SU-DHL-6 (cell line): ENCODE measurements around the gene AUH.

Experiments used
- EZH2phosphoT487 ChIP-seq: fragments of 200-600 bp; sonication (generic), shearing (Covaris generic); conservative IDR thresholded peaks from 2 replicates; pipeline ENCODE4 v1.6.1; 2018; ENCODE audit warnings: mild to moderate bottlenecking, antibody characterized with exemption, low read length, moderate library complexity, mixed read lengths
- TF ChIP-seq, protein P1 (sequence below): fragments of 200-600 bp; sonication (generic); IDR thresholded peaks from one replicate; pipeline ENCODE4 v1.5.1; 2017; ENCODE audit warnings: antibody characterized with exemption, mild to moderate bottlenecking, low read length, moderate library complexity; ENCODE audit not compliant: insufficient read depth, poor library complexity, severe bottlenecking

DNA sequence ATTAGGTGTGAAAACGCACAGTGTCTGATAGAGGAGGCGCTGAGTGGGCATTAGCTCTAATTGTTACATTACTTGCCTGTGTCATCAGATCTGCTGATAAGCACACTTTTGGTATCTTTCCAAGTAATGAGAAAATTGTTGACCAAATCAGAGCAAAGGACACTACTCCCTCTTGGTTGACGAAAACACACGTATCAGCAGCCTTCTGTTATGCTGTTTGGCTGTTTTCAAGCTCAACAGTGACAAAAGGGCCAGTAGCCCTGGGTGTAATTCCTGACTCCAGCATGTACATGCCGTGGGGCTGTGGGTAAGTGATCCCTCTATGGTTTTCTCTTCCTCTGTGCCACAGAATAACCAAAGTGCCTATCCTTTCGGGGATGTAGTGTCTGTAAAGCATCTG lies 151.4 kb downstream of the AUH start:
- TF ChIP-seq, protein P1, sequence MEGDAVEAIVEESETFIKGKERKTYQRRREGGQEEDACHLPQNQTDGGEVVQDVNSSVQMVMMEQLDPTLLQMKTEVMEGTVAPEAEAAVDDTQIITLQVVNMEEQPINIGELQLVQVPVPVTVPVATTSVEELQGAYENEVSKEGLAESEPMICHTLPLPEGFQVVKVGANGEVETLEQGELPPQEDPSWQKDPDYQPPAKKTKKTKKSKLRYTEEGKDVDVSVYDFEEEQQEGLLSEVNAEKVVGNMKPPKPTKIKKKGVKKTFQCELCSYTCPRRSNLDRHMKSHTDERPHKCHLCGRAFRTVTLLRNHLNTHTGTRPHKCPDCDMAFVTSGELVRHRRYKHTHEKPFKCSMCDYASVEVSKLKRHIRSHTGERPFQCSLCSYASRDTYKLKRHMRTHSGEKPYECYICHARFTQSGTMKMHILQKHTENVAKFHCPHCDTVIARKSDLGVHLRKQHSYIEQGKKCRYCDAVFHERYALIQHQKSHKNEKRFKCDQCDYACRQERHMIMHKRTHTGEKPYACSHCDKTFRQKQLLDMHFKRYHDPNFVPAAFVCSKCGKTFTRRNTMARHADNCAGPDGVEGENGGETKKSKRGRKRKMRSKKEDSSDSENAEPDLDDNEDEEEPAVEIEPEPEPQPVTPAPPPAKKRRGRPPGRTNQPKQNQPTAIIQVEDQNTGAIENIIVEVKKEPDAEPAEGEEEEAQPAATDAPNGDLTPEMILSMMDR, result no peak
- no peak for TF ChIP-seq EZH2phosphoT487
